Thymus (tissue), 11 donors: Measurements from ENCODE around the gene PVALEF. TPM values are rescaled to one million over a fixed set of nuclear protein-coding genes. Genes with fewer than 3 reads are reported as not detected.
"Not testable (repeated sequence)": the region's sequence is repeated elsewhere in the genome, so short reads cannot be mapped to it uniquely, and the experiment has no call there.

Experiments
- DNase-seq, 9 donors: peaks; one replicate each; pipeline ENCODE4 v3.0.0-alpha.2; 2013; ENCODE audit warnings: low spot score in 9 of 9, low read depth in 6 of 9, missing footprints in 1 of 9
- H3K27ac ChIP-seq, 2 donors: one replicate each; pipeline ENCODE4 v1.5.1; 2013; ENCODE audit warnings: control low read depth in 1 of 2, low read depth in 1 of 2, low read length in 1 of 2, mild to moderate bottlenecking in 1 of 2, moderate library complexity in 1 of 2
- H3K27me3 ChIP-seq, 2 donors: one replicate each; pipeline ENCODE4 v1.5.1; 2013; ENCODE audit warnings: low read length in 1 of 2; ENCODE audit not compliant: control insufficient read depth in 2 of 2, insufficient read depth in 1 of 2
- H3K36me3 ChIP-seq, 2 donors: one replicate each; pipeline ENCODE4 v1.5.1; 2013; ENCODE audit warnings: low read length in 1 of 2, mild to moderate bottlenecking in 1 of 2, moderate library complexity in 1 of 2; ENCODE audit not compliant: control insufficient read depth in 2 of 2, insufficient read depth in 2 of 2
- H3K4me1 ChIP-seq, 2 donors: one replicate each; pipeline ENCODE4 v1.5.1; 2013; ENCODE audit warnings: low read length in 2 of 2; ENCODE audit not compliant: control insufficient read depth in 2 of 2, insufficient read depth in 2 of 2
- H3K4me3 ChIP-seq, 2 donors: one replicate each; pipeline ENCODE4 v1.5.1; 2013; ENCODE audit warnings: low read length in 2 of 2, control low read depth in 1 of 2, mild to moderate bottlenecking in 1 of 2
- H3K9me3 ChIP-seq, 2 donors: one replicate each; pipeline ENCODE4 v1.5.1; 2013; ENCODE audit warnings: low read length in 1 of 2, mild to moderate bottlenecking in 1 of 2; ENCODE audit not compliant: control insufficient read depth in 2 of 2, insufficient read depth in 1 of 2
- WGBS: extraction: QIAGEN DNeasy Blood & Tissue Kit; methylation state at CpG from one replicate; pipeline ENCODE4 v1.1.7; 2013; 5-methylcytosine and 5-hydroxymethylcytosine counted together
- polyA plus RNA-seq: library from polyadenylated mRNA; stranded (reverse); fragments of 200-250 nt; gene quantifications from one replicate; pipeline ENCODE4 v1.2.3, GENCODE V29; 2013
- total RNA-seq: library from RNA; stranded (reverse); fragments of 120-200 nt; gene quantifications from one replicate; pipeline ENCODE4 v1.2.4, GENCODE V29; 2013
- donor health status: healthy.

The PVALEF gene
- total and polyA plus RNA-seq, 2 donors = 0.02 TPM; not detected in 1

DNA sequence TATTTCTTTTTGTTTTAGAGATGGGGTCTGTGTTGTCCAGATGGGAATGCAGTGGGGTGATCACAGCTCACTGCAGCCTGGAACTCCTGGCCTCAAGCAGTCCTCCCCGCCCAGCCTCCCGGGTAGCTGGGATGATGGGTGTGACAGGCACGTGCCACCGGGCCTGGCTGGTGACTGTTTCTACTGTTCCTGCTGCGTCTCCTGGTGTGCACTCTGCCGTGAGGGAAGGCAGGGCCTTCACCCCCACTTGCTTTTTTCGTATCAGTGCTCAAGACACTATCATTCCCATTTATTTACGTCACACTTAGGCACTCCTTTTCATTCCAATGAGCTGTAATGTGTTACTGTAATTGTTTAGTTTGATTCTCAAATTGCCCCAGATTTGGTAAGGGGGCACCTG lies 25.3 kb upstream of the PVALEF start:
- Histone ChIP-seq H3K27me3 (peaks cover 0 to 2% of the 10 kb centered on the region in 2 donors), H3K9me3 (peaks cover 0 to 9% of the 10 kb centered on the region in 2 donors), H3K4me3 (no peak overlapping the region), H3K36me3 (no peaks in the 10 kb centered on the region), H3K4me1 (peaks cover 0 to 3% of the 10 kb centered on the region in 2 donors), H3K27ac (no peak overlapping the region)
- WGBS = 93% methylated on average over 8 of the region's 8 CpGs
- no peak for DNase-seq

DNA sequence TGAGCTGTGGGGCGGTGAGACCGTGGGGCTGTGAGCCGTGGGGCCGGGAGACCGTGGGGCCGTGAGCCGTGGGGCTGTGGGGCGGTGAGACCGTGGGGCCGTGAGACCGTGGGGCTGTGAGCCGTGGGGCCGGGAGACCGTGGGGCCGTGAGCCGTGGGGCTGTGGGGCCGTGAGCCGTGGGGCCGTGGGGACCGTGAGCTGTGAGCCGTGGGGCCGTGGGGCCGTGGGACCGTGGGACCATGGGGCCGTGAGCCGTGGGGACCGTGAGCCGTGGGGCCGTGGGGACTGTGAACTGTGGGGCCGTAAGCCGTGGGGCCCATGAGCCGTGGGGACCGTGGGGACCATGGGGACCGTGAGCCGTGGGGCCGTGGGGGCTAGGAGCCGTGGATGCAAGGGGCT lies 24.6 kb upstream of the PVALEF start:
- Histone ChIP-seq H3K27ac (no peak overlapping the region), H3K9me3 (peaks cover 0 to 9% of the 10 kb centered on the region in 2 donors), H3K4me1 (peaks cover 0 to 3% of the 10 kb centered on the region in 2 donors), H3K27me3 (peaks cover 0 to 2% of the 10 kb centered on the region in 2 donors), H3K36me3 (no peaks in the 10 kb centered on the region), H3K4me3 (no peak overlapping the region)
- 98% methylated on average over 37 of the region's 37 CpGs for WGBS
- DNase-seq = no peak

DNA sequence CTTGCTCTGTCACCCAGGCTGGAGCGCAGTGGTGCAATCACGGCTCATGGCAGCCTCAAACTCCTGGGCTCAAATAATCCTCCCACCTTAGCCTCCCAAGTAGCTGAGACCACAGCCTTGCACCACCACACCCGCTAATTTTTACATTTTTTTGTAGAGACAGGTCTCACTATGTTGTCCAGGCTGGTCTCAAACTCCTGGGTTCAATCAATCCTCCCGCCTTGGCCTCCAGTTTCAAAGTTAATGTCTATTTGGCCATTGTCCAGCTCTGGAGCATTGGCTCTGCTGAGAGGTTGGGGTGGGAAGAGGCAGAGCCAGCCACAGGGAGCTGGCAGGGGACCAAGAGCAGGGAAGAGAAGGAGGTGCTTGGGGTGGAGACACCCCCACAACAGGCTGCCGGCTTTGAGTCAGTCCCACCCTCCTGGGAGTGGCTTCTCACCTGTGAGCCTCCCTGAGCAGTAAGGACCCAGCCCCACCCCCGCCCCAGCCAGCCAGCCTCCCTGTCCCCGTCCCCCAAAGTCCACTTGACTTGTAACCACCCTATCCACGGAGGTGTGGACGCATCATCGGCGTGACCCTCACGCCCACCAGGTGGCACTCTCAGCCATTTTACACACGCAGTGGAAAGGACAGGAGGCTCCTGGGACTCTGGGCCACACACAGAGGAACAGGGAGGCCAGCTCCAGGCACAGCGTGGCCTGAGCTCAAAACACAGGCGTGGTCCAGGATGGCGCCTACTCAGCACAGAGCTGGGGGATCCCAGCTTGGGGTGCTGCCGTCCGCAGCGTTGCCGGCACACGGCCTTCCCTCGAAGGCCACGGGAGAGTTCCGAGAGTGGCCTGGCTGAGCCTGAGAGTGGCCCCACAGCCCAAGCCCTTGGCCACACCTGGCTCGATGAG lies 22.8 kb upstream of the PVALEF start:
- H3K4me3 ChIP-seq = no peak overlapping the region
- DNase-seq = peak; percentile 21 to 78 (median 52)
- peaks cover 0 to 2% of the 10 kb centered on the region in 2 donors for H3K27me3 ChIP-seq
- no peak overlapping the region for H3K27ac ChIP-seq
- peaks cover 0 to 5% of the 10 kb centered on the region in 2 donors for H3K9me3 ChIP-seq
- no peaks in the 10 kb centered on the region for H3K36me3 ChIP-seq
- 55% methylated on average over 25 of the region's 25 CpGs for WGBS
- H3K4me1 ChIP-seq = peaks cover 0 to 3% of the 10 kb centered on the region in 2 donors

DNA sequence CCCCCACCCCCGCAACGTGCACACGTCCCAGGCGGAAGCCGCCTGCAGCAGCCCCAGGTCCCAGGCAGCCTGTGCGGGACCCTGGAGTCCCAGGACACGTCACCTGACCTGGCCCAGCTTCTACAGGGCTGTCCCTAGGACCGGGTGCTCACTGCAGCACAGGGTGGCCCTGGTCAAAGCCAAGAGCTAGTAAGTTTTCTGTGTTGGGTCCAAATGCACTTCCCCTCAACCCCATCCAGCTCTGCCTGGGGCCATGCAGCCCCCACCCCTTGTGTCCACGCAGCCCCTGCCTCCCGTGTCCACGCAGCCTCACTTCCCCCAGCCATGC lies 22.1 kb upstream of the PVALEF start:
- H3K36me3 ChIP-seq = no peaks in the 10 kb centered on the region

DNA sequence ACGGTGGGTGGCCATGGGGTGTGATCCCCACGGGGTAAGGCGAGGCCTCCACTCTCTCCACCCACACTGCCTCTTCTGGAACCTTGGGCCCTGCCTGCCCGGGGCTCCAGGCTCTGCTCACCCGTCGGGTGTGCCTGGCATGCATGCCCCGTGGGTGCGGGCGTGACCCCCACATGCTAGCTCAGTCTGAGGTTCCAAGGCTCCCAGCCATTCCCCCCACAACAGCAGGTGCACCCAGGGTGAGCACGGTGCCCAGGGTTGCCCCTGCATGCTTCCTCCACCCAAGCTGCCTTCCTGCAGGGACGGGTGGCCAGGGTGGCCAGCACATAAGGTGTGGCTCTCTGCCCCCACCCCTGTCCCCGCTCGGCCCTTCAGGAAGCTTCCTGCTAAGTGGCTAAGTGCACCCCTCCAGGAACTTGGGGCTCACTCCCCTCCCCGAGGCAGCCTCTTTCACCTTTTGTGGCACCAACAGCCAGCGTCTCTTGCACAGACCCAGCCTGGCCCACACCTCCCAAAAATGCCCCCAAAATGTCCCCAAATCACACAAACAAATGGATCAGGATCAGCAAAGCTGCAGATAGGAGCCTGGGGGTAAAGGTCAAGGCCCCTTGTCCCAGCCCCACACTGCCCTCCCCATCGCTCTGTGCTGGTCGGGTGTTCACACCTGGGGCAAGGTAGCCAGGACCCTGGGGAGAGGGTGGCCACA lies 21.4 kb upstream of the PVALEF start:
- Histone ChIP-seq H3K4me1 (peaks cover 0 to 3% of the 10 kb centered on the region in 2 donors), H3K27ac (no peak overlapping the region), H3K36me3 (no peaks in the 10 kb centered on the region), H3K27me3 (peaks cover 0 to 11% of the 10 kb centered on the region in 2 donors), H3K9me3 (no peaks in the 10 kb centered on the region), H3K4me3 (no peak overlapping the region)
- 91% methylated on average over 17 of the region's 17 CpGs for WGBS
- no peak for DNase-seq

More for the DNA sequence above, 22.1 kb upstream of the PVALEF start:
- no peak for DNase-seq
- Histone ChIP-seq H3K4me1 (peaks cover 0 to 3% of the 10 kb centered on the region in 2 donors), H3K27ac (no peak overlapping the region), H3K9me3 (no peaks in the 10 kb centered on the region), H3K27me3 (peaks cover 0 to 4% of the 10 kb centered on the region in 2 donors), H3K4me3 (no peak overlapping the region)
- WGBS = 84% methylated on average over 9 of the region's 11 CpGs

DNA sequence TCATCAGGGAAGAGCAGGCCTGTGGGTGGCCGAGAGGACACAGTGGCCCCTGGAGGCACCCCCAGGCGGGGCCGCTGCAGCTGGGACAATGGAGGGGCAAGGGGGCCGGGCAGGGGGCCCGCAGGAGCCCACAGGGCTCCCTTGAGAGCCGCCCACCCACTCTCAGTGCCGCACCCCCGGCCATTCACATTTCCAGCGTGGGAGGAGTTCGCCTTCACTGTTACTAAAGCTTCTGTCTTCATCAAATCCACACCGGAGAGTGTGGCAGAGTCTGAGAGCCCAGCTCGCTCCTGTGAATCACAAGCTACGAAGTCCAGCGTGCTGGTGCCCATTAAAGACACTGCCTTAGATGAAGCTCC lies 20.9 kb upstream of the PVALEF start:
- 92% methylated on average over 14 of the region's 14 CpGs for WGBS
- DNase-seq = no peak
- no peak overlapping the region for H3K27ac ChIP-seq
- H3K4me3 ChIP-seq = no peak overlapping the region
- H3K36me3 ChIP-seq = no peaks in the 10 kb centered on the region
- no peaks in the 10 kb centered on the region for H3K9me3 ChIP-seq
- H3K27me3 ChIP-seq = peaks cover 0 to 15% of the 10 kb centered on the region in 2 donors
- peaks cover 0 to 3% of the 10 kb centered on the region in 2 donors for H3K4me1 ChIP-seq

DNA sequence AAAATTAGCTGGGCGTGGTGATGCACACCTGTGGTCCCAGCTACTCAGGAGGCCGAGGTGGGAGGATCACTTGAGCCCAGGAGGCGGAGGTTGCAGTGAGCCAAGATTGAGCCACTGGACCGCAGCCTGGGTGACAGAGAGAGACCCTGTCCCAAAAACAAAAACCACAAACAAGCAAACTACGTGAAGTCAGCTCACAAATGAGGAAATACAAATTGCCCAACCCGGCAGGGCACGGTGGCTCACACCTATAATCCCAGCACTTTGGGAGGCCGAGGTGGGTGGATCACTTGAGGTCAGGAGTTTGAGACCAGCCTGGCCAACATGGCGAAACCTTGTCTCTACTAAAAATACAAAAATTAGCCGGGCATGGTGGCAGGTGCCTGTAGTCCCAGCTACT lies 19.1 kb upstream of the PVALEF start:
- H3K36me3 ChIP-seq, H3K4me1 ChIP-seq, DNase-seq, H3K4me3 ChIP-seq, H3K27ac ChIP-seq, H3K9me3 ChIP-seq: not testable (repeated sequence)
- peaks cover 0 to 31% of the 10 kb centered on the region in 2 donors for H3K27me3 ChIP-seq
- WGBS = 82% methylated on average over 10 of the region's 10 CpGs

DNA sequence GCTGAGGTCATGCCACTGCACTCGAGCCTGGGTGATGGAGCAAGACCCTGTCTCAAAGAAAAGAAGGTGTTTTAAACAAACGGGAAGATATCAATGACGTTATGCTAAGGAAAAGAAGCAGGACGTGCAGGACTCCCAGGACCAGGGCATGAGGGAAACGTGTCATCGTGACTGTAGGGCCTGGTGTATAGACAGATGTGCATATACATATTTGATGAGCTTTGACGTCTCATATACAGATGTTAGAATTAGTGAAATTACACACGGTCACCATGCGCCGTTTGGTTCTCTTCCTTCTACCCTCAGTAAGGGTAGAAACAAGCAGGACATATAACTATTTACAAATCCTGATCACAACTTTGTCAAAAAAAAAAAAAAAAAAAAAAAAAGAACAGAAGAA lies 17.6 kb upstream of the PVALEF start:
- H3K4me1 ChIP-seq = peaks cover 0 to 2% of the 10 kb centered on the region in 2 donors
- no peak overlapping the region for H3K27ac ChIP-seq
- peaks cover 0 to 32% of the 10 kb centered on the region in 2 donors for H3K27me3 ChIP-seq
- WGBS = 96% methylated on average over 10 of the region's 10 CpGs
- no peaks in the 10 kb centered on the region for H3K36me3 ChIP-seq
- no peak for DNase-seq
- no peaks in the 10 kb centered on the region for H3K9me3 ChIP-seq
- H3K4me3 ChIP-seq = no peak overlapping the region

DNA sequence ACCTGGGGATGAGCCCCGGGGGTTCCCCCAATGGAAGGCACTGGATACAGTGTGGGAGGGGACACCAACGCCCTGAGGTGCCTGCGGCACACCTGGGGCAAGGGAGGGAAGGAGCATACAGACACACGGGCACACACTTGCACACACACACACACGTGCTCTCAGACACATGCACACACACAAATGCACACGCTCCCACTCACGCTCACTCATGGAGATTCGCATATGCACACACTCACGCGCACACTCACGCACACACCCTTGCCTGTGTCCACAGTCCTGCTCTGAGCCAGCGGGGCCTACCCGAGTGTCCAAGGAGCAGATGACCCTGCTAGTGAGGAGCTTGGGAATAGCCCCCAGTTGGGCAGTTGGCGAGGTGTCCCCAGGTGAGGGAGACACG lies 16.7 kb upstream of the PVALEF start:
- H3K4me3 ChIP-seq = no peak overlapping the region
- H3K9me3 ChIP-seq = no peaks in the 10 kb centered on the region
- no peaks in the 10 kb centered on the region for H3K36me3 ChIP-seq
- peaks cover 0 to 32% of the 10 kb centered on the region in 2 donors for H3K27me3 ChIP-seq
- no peaks in the 10 kb centered on the region for H3K4me1 ChIP-seq
- WGBS = 93% methylated on average over 15 of the region's 15 CpGs
- H3K27ac ChIP-seq = no peak overlapping the region
- DNase-seq = no peak
